Right atrium auricular region (tissue), 2 donors: ENCODE data around the gene CCDC175. TPM values are rescaled to one million over a fixed set of nuclear protein-coding genes. Genes with fewer than 3 reads are reported as not detected.
A peak's percentile ranks its signal among the peaks of the same experiment; 100 is the strongest.

ENCODE experiments used
- DNase-seq: peaks from one replicate; pipeline ENCODE4 v3.0.0-alpha.2; 2019; ENCODE audit warnings: low spot score
- H3K27ac ChIP-seq, 2 donors: fragments of 200-600 bp; sonication (generic); 1 replicate in 1 of 2; 2 replicates in 1 of 2; pipeline ENCODE4 v1.5.1; 2016 to 2019
- H3K27me3 ChIP-seq, 2 donors: fragments of 200-600 bp; sonication (generic); one replicate each; pipeline versions ENCODE4 v1.5.1 to v1.6.0; 2017 to 2019
- H3K36me3 ChIP-seq: fragments of 200-600 bp; sonication (generic); one replicate; pipeline ENCODE4 v1.5.1; 2016
- H3K4me1 ChIP-seq, 2 donors: fragments of 200-600 bp; sonication (generic); one replicate each; pipeline versions ENCODE4 v1.5.1 to v1.6.0; 2017 to 2019
- H3K4me3 ChIP-seq, 2 donors: fragments of 200-600 bp; sonication (generic); 1 replicate in 1 of 2; 2 replicates in 1 of 2; pipeline ENCODE4 v1.5.1; 2017 to 2019; ENCODE audit warnings: mild to moderate bottlenecking in 1 of 2, moderate library complexity in 1 of 2
- H3K9me3 ChIP-seq, 2 donors: fragments of 200-600 bp; sonication (generic); one replicate each; pipeline ENCODE4 v1.5.1; 2019
- CTCF ChIP-seq, 2 donors: fragments of 200-600 bp; sonication (generic); IDR thresholded peaks; one replicate each; pipeline ENCODE4 v1.5.1; 2019; ENCODE audit warnings: antibody characterized with exemption in 2 of 2
- total RNA-seq, 2 donors: library from RNA; depleted of rRNA; stranded (reverse); fragments of >200 nt; gene quantifications; one replicate each; pipeline ENCODE4 v1.1.0, GENCODE V29; 2016

The CCDC175 gene
- total RNA-seq, 2 donors from 2014 or later = not detected

- DNase-seq = no peak
- Histone ChIP-seq H3K4me3 (peak overlapping the region; percentile 93 to 97), H3K4me1 (peaks cover 0 to 56% of the 10 kb centered on the region in 2 donors), H3K27ac (peak overlapping the region; percentile 96 to 98), H3K9me3 (no peaks in the 10 kb centered on the region), H3K27me3 (no peaks in the 10 kb centered on the region), H3K36me3 (peaks cover 13% of the 10 kb centered on the region)
- no peak for TF ChIP-seq CTCF (IDR thresholded peaks at IDR 0.05)
These were observed 91.9 kb downstream of the CCDC175 start for GRCh38 chr14:59484639-59485175.

GRCh38 chr14:59483819-59484638 lies 92.6 kb downstream of the CCDC175 start, which contains the start of the genes JKAMP and L3HYPDH:
Gene JKAMP, plus strand, starts transcription at chr14:59484517. Its CDS starts 73 bp downstream, at chr14:59484590.
Gene L3HYPDH, minus strand, starts transcription at chr14:59484408. Its CDS starts 92 bp downstream, at chr14:59484316.
- peak; percentile 52 to 82 for TF ChIP-seq CTCF (IDR thresholded peaks at IDR 0.05)
- peaks cover 8% of the 10 kb centered on the region for H3K36me3 ChIP-seq
- peak within 1 kb of the TSS; percentile 96 to 98 for H3K27ac ChIP-seq
- no peaks in the 10 kb centered on the region for H3K27me3 ChIP-seq
- peak; percentile 95 for DNase-seq
- H3K4me1 ChIP-seq = peaks cover 0 to 56% of the 10 kb centered on the region in 2 donors
- peak within 1 kb of the TSS; percentile 93 to 97 for H3K4me3 ChIP-seq
- H3K9me3 ChIP-seq = no peaks in the 10 kb centered on the region

- peak overlapping the region; percentile 96 to 98 for H3K27ac ChIP-seq
- DNase-seq = no peak
These were observed 93.2 kb downstream of the CCDC175 start for GRCh38 chr14:59483363-59483762.

GRCh38 chr14:59482541-59483331 lies 93.9 kb downstream of the CCDC175 start:
- Histone ChIP-seq H3K4me3 (peak overlapping the region; percentile 93 to 97), H3K27ac (peak overlapping the region; percentile 96 to 98), H3K9me3 (no peaks in the 10 kb centered on the region), H3K36me3 (peaks cover 9% of the 10 kb centered on the region), H3K4me1 (peaks cover 0 to 56% of the 10 kb centered on the region in 2 donors), H3K27me3 (no peaks in the 10 kb centered on the region)
- TF ChIP-seq CTCF (IDR thresholded peaks at IDR 0.05) = no peak
- no peak for DNase-seq

More at GRCh38 chr14:59483363-59483762, 93.2 kb downstream of the CCDC175 start:
- Histone ChIP-seq H3K4me3 (peak overlapping the region; percentile 93 to 97), H3K36me3 (peaks cover 8% of the 10 kb centered on the region), H3K4me1 (peaks cover 0 to 56% of the 10 kb centered on the region in 2 donors), H3K27me3 (no peaks in the 10 kb centered on the region), H3K9me3 (no peaks in the 10 kb centered on the region)
- TF ChIP-seq CTCF (IDR thresholded peaks at IDR 0.05) = no peak

GRCh38 chr14:59481871-59482540 lies 94.6 kb downstream of the CCDC175 start:
- H3K27ac ChIP-seq = peak overlapping the region; percentile 96 to 98
- no peaks in the 10 kb centered on the region for H3K27me3 ChIP-seq
- no peak for DNase-seq
- no peaks in the 10 kb centered on the region for H3K9me3 ChIP-seq
- peaks cover 9% of the 10 kb centered on the region for H3K36me3 ChIP-seq
- peak overlapping the region; percentile 93 to 97 for H3K4me3 ChIP-seq
- TF ChIP-seq CTCF (IDR thresholded peaks at IDR 0.05) = no peak
- H3K4me1 ChIP-seq = peaks cover 0 to 54% of the 10 kb centered on the region in 2 donors
